Hematopoietic multipotent progenitor cell treated with erythropoietin and hydrocortisone succinate and interleukin-3 and kit ligand, for 17 days (in vitro differentiated cells): ENCODE results near the gene NOTCH1.

ENCODE experiments used
- DNase-seq: peaks from one replicate; pipeline ENCODE4 v3.0.0-alpha.2; 2015; ENCODE audit warnings: low spot score

NOTCH1 gene

GRCh38 chr9:136484153-136485048 lies 61.4 kb downstream of the NOTCH1 start:
- DNase-seq, result no peak

- peak; percentile 98 for DNase-seq
Observed at GRCh38 chr9:136483589-136484152, 62.2 kb downstream of the NOTCH1 start.

- peak; percentile 97 for DNase-seq
Observed at GRCh38 chr9:136482793-136483588, 62.9 kb downstream of the NOTCH1 start, which contains the start of gene SEC16A. Gene SEC16A (minus strand): TSS chr9:136483040. CDS start chr9:136477615, 5,425 bp downstream.

- DNase-seq, result peak; percentile 53
Observed at GRCh38 chr9:136482046-136482792, 63.6 kb downstream of the NOTCH1 start.

- no peak for DNase-seq
Observed at GRCh38 chr9:136481558-136481957, 64.3 kb downstream of the NOTCH1 start.

GRCh38 chr9:136476369-136477150 lies 69.3 kb downstream of the NOTCH1 start:
- DNase-seq, result no peak

GRCh38 chr9:136474974-136475865 lies 70.6 kb downstream of the NOTCH1 start:
- DNase-seq, result no peak

GRCh38 chr9:136474021-136474640 lies 71.7 kb downstream of the NOTCH1 start:
- no peak for DNase-seq

GRCh38 chr9:136473354-136473721 lies 72.5 kb downstream of the NOTCH1 start:
- DNase-seq, result no peak

- DNase-seq, result no peak
Observed at GRCh38 chr9:136472640-136473353, 73.1 kb downstream of the NOTCH1 start.

- DNase-seq, result no peak
Observed at GRCh38 chr9:136471802-136472487, 73.9 kb downstream of the NOTCH1 start.

GRCh38 chr9:136470792-136471469 lies 74.9 kb downstream of the NOTCH1 start:
- no peak for DNase-seq

GRCh38 chr9:136470356-136470755 lies 75.5 kb downstream of the NOTCH1 start:
- DNase-seq, result no peak

- DNase-seq, result no peak
Observed at GRCh38 chr9:136467766-136468165, 78.1 kb downstream of the NOTCH1 start.

GRCh38 chr9:136466155-136466541 lies 79.7 kb downstream of the NOTCH1 start:
- no peak for DNase-seq

GRCh38 chr9:136465500-136466154 lies 80.2 kb downstream of the NOTCH1 start:
- DNase-seq, result no peak

GRCh38 chr9:136464241-136464640 lies 81.6 kb downstream of the NOTCH1 start:
- DNase-seq, result no peak
